ENCODE measurements around the gene C1QTNF8.

Gene C1QTNF8

DNA sequence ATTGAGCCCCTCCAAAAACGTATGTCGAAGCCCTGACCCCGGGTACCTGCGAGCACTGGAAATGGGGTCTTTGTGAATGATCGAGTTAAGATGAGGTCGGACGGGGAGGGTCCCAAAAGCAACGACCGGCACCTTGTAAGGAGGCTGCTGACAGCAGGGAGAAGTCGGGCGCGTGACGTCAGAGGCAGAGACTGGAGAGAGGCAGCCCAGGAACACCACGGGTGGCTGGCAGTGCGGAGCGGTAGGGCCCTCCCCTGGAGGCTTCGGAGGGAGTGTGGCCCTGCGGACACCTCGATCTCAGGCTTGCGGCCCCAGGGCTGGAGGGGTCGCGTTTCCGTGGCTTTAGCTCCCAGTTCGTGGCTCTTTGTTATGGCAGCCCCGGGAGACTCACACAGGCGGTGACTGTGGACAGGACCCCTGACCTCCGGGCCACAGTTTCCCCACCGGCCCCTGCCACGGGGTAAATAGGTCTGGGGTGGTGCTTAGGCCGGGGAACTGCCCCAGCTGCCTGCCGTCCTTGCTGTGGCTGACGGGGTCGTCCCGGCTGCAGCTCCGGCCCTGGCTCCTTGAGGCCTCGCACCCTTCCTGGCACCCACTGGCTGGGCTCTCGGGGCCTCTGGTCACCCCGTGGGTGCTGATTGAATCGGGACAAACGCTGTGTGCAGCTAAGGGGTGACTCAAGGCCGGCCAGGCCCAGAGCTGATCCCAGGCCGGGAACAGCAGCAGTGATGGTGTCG lies 34.1 kb downstream of the C1QTNF8 start:
- DNase-seq (ENCODE audit: low spot score): no peak

GRCh38 chr16:1060416-1061340 lies 35.4 kb downstream of the C1QTNF8 start:
- DNase-seq (ENCODE audit: low spot score): no peak

- DNase-seq (ENCODE audit: low spot score): no peak
Observed at GRCh38 chr16:1059310-1059709, 36.7 kb downstream of the C1QTNF8 start.

- no peak for DNase-seq (ENCODE audit: low spot score)
Observed at GRCh38 chr16:1058216-1058615, 37.8 kb downstream of the C1QTNF8 start.

- DNase-seq (ENCODE audit: low spot score): no peak
Observed at GRCh38 chr16:1057252-1057932, 38.7 kb downstream of the C1QTNF8 start.

- no peak for DNase-seq (ENCODE audit: low spot score)
Observed at GRCh38 chr16:1056196-1056595, 39.8 kb downstream of the C1QTNF8 start.

DNA sequence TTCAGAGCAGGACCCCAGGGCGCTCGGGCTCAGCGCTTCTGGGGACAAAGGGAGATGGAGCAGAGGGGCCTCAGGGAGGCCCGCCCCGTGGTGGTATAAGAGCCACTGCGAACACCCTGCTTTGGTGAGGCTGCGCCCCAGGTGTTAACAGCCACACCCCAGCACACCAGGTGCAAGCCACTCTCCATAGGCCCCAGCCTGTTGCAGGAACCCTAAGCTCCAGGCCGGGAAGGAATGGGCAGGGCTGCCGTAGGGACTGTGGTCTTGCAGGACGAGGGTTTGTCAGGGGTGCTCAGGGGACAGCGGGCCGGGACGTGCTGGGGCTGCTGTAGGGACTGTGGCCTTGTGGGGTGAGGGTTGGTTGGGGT lies 40.5 kb downstream of the C1QTNF8 start:
- DNase-seq (ENCODE audit: low spot score): no peak

GRCh38 chr16:1054660-1055556 lies 41.1 kb downstream of the C1QTNF8 start:
- DNase-seq (ENCODE audit: low spot score): peak; percentile 52

- DNase-seq (ENCODE audit: low spot score): no peak
Observed at GRCh38 chr16:1053700-1054368, 42.2 kb downstream of the C1QTNF8 start.

DNA sequence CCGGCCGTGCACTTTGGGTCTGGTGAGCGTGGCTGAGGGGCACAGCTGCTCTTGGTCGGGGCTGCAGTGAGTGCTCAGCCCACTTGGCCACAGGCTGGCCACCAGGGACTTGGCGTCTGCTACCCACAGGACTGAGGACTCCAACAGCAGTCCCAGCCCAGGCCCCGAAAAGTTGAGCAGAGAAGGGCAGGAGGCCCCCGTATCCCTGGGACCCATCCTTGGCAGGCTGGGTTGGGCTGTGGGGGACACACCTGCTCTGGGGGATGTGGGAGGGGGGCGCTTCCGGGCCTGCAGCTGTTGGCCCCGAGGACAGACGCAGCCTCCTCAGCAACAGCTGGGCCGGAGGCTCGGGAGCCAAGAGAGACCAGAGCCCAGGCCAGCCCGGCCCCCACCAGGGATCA lies 42.9 kb downstream of the C1QTNF8 start:
- DNase-seq (ENCODE audit: low spot score): no peak

DNA sequence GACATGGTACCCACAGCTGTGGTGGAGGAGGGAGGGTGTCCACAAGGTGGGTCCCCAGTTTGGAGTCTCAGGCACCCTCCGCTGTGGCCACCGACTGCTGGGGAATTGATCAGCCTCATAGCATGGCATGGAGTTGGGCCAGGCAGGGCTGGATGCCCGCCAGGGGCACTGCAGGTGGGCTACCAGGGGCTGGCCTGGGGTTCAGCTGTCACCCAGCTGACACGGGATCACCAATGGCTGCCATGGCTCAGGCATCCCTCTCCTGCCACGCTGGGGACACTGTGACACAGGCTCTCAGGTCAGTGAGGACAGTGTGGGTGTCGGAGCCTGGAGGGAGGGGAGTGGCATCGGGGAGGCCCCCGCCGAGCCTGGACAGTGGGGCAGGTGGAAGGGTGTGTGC lies 43.3 kb downstream of the C1QTNF8 start:
- no peak for DNase-seq (ENCODE audit: low spot score)

DNA sequence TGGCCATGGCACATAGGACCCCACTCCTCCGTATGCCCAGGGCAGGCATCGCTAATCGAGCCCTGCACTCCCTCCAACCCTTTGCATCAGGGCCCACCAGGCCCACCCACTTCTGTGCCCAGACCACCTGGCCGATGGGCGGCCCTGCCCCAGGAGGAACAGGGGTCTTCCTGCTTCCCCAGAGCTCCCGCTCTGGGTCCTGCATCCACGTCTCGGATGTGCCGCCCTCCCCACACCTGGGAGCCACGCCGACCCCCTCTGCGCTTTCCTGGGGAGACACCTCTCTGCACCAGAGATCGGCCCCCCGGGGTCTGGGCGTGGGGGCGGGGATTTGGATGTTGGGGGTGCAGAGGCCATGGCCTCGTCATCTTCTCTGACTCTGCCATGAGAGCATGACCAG lies 44.6 kb downstream of the C1QTNF8 start:
- no peak for DNase-seq (ENCODE audit: low spot score)

- no peak for DNase-seq (ENCODE audit: low spot score)
Observed at GRCh38 chr16:1050921-1051320, 45.1 kb downstream of the C1QTNF8 start.

- no peak for DNase-seq (ENCODE audit: low spot score)
Observed at GRCh38 chr16:1050516-1050915, 45.5 kb downstream of the C1QTNF8 start.

DNA sequence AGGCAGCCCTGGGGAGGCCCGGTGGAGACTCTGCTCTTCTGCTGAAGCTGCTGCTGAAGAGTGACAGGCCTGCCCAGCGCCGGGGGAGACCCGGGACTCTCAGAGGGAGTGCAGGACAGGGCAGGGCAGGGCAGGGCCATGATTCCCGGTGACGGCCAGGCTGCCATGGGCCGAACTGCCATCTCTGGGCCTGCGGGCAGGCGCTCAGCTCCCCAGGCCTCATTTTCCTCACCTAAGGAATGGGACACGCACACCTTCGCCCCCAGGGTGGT lies 46.1 kb downstream of the C1QTNF8 start:
- no peak for DNase-seq (ENCODE audit: low spot score)

DNA sequence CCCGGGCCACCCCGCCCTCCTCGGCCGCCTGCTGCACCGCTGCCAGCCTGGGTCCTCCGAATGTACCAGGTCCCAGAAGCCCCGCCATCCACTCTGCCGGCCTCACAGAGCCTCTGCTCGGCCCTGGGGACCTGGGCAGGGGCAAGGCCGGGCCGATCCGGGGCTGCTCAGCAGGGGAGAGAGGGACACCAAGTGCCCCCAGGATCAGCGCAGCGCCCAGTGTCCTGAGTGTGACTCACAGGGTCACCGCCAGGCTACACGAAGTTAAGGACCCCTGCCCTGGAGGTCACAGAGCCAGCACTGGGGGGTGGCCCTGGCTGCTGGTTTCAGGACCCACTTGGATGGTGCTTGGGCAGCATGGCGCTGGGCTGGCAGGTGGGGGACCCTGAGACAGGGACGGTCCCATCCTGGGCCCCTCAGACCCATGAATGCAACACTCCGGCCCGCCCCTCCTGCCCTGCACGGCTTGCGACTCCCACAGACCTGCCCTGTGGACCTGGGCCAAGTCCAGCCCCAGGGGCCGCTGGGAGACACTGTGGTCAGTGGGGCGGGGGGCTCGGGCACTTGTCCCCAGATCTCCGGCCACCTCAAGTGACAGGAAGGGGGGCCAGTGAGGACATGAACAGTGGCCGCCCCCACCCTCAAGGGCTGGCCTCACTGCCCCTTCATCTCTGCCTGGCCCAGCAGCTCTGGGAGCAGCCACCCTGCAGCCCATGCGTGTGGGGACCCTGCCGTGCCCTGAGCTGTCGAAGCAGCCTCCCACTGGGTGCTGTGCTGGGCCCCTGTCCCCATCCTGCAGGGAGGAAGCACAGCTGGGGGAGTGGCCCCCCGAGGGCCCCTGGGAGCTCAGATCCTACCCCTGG lies 46.7 kb downstream of the C1QTNF8 start:
- DNase-seq (ENCODE audit: low spot score): no peak

GRCh38 chr16:1048442-1049112 lies 47.5 kb downstream of the C1QTNF8 start:
- DNase-seq (ENCODE audit: low spot score): peak; percentile 62

DNA sequence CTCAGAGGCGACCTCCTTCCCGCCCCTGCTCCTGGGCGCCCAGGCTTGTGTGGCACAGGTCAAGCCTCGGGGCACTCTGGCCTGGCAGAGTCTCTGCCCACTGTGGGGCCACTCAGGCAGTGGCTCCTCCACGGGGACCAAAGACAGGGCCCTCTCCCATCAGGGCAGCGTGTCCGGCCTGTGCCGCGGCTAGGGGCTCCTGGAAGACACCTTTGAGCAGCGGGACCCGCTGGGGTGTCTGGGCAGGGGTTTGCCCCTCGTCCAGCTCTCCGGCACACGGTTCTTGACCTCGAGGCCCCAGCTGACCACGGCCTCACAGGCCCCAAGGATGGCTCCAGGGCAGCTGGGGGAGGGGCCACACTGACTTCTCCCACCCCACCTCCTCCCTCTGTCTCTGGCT lies 48.2 kb downstream of the C1QTNF8 start:
- DNase-seq (ENCODE audit: low spot score): no peak

DNA sequence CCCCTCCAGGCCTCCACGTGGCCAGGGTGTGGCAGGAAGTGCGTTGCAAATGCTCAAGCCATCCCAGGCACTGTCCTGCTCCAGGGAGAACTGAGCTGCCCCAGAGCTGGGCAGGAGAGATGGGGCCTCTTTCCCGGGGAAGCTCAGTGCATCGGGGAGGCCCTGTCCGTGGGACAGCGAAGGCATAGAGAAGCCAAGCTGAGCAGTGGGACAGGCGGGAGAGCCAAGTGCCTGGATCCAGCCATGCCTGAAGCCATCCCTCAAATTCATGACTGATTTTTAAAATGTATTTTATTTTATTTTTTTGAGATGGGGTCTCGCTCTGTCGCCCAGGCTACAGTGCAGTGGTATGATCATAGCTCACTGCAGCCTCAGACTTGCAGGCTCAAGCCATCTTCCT lies 48.9 kb downstream of the C1QTNF8 start:
- no peak for DNase-seq (ENCODE audit: low spot score)
